ENCODE measurements around the gene PRRX2. TPM values are rescaled to one million over a fixed set of nuclear protein-coding genes. Genes with fewer than 3 reads are reported as not detected.

The PRRX2 gene
- total RNA-seq, 1 experiment from 2014 or later = 12.7 TPM

DNA sequence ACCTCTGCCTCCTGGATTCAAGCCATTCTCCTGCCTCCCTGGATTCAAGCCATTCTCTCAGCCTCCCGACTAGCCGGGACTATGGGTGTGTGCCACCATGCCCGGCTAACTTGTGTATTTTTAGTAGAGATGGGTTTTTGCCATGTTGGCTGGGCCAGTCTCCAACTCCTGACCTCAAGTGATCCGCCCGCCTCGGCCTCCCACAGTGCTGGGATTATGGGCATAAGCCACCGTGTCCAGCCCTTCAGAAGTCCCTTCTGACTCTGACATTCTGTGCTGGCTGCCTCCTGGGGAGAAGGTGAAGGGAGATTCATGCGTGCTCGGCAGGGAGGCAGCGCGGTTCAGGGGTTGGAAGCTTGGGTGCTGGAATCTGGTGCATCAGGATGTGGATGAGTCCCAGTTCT is 28.8 kb downstream of the PRRX2 start:
- intact Hi-C loops (cut with micrococcal nuclease; ENCODE audit: unreplicated experiment) = no loop called here
- CTCF ChIA-PET = no interaction called here
- Histone ChIP-seq H3K36me3 (ENCODE audit: insufficient read depth, low read length, poor library complexity, severe bottlenecking) (no peaks in the 10 kb centered on the region), H3K4me3 (ENCODE audit: low read depth, low read length, poor library complexity, severe bottlenecking) (no peak overlapping the region), H3K27ac (ENCODE audit: low read depth, low read length, poor library complexity, severe bottlenecking) (no peak overlapping the region), H3K9me3 (ENCODE audit: low read depth, low read length, poor library complexity, severe bottlenecking) (no peaks in the 10 kb centered on the region), H3K27me3 (replicated peaks; ENCODE audit: insufficient read depth, low read depth, low read length, poor library complexity) (no peaks in the 10 kb centered on the region), H3K4me1 (ENCODE audit: insufficient read depth, low read length, poor library complexity, severe bottlenecking) (peaks cover 22% of the 10 kb centered on the region)
- POLR2A ChIA-PET (ENCODE audit: low non-redundant PET) = no interaction called here
- TF ChIP-seq, protein P1, sequence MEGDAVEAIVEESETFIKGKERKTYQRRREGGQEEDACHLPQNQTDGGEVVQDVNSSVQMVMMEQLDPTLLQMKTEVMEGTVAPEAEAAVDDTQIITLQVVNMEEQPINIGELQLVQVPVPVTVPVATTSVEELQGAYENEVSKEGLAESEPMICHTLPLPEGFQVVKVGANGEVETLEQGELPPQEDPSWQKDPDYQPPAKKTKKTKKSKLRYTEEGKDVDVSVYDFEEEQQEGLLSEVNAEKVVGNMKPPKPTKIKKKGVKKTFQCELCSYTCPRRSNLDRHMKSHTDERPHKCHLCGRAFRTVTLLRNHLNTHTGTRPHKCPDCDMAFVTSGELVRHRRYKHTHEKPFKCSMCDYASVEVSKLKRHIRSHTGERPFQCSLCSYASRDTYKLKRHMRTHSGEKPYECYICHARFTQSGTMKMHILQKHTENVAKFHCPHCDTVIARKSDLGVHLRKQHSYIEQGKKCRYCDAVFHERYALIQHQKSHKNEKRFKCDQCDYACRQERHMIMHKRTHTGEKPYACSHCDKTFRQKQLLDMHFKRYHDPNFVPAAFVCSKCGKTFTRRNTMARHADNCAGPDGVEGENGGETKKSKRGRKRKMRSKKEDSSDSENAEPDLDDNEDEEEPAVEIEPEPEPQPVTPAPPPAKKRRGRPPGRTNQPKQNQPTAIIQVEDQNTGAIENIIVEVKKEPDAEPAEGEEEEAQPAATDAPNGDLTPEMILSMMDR (conservative IDR thresholded peaks at IDR 0.05; ENCODE audit: low read depth, low read length) = no peak
- DNase-seq (ENCODE audit: low spot score) = no peak
- BruUV-seq (replicated peaks) = no TSS peak

DNA sequence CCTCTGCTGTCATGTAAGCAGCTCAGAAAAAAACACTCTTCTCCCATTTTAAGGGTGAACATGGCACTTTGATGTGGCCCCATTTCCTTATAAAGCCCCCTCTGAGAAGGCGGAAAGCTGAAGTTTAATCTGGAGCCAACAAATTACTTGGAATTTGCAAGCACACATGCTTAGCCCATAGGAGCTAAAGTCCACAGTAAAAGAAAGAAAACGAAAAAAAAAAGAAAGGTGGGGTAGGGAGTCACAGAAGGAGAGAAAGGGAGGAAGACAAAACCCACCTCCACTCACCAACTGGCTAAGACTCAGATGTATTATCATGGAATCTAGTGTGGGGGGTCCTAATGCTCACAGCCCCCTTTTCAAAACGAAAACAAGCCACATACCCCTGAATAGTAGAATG is 30.4 kb downstream of the PRRX2 start:
- POLR2A ChIA-PET (ENCODE audit: low non-redundant PET) = interaction anchor here (0.6 kb wide), 1 partner anchor 107 kb away, joined by 3 read pairs; no protein-coding TSS in a partner anchor
- CTCF ChIA-PET = no interaction called here
- Histone ChIP-seq H3K27ac (ENCODE audit: low read depth, low read length, poor library complexity, severe bottlenecking) (peak overlapping the region; percentile 1), H3K9me3 (ENCODE audit: low read depth, low read length, poor library complexity, severe bottlenecking) (no peaks in the 10 kb centered on the region), H3K36me3 (ENCODE audit: insufficient read depth, low read length, poor library complexity, severe bottlenecking) (no peaks in the 10 kb centered on the region), H3K4me1 (ENCODE audit: insufficient read depth, low read length, poor library complexity, severe bottlenecking) (peaks cover 22% of the 10 kb centered on the region), H3K4me3 (ENCODE audit: low read depth, low read length, poor library complexity, severe bottlenecking) (no peak overlapping the region), H3K27me3 (replicated peaks; ENCODE audit: insufficient read depth, low read depth, low read length, poor library complexity) (no peaks in the 10 kb centered on the region)
- intact Hi-C loops (cut with micrococcal nuclease; ENCODE audit: unreplicated experiment) = no loop called here
- TF ChIP-seq EZH2 (IDR thresholded peaks at IDR 0.05; ENCODE audit: borderline replicate concordance, low read depth, low read length, poor library complexity, severe bottlenecking) = no peak
- TF ChIP-seq, protein P1 (conservative IDR thresholded peaks at IDR 0.05; ENCODE audit: low read depth, low read length) = no peak
- BruUV-seq (replicated peaks) = no TSS peak
- no peak for DNase-seq (ENCODE audit: low spot score)

GRCh38 chr9:129696944-129697655 is 31.7 kb downstream of the PRRX2 start:
- Histone ChIP-seq H3K27me3 (replicated peaks; ENCODE audit: insufficient read depth, low read depth, low read length, poor library complexity) (no peaks in the 10 kb centered on the region), H3K36me3 (ENCODE audit: insufficient read depth, low read length, poor library complexity, severe bottlenecking) (no peaks in the 10 kb centered on the region), H3K4me3 (ENCODE audit: low read depth, low read length, poor library complexity, severe bottlenecking) (peak overlapping the region; percentile 47), H3K9me3 (ENCODE audit: low read depth, low read length, poor library complexity, severe bottlenecking) (no peaks in the 10 kb centered on the region), H3K4me1 (ENCODE audit: insufficient read depth, low read length, poor library complexity, severe bottlenecking) (peaks cover 22% of the 10 kb centered on the region), H3K27ac (ENCODE audit: low read depth, low read length, poor library complexity, severe bottlenecking) (peak overlapping the region; percentile 85)
- intact Hi-C loops (cut with micrococcal nuclease; ENCODE audit: unreplicated experiment) = no loop called here
- no peak for TF ChIP-seq EZH2 (IDR thresholded peaks at IDR 0.05; ENCODE audit: borderline replicate concordance, low read depth, low read length, poor library complexity, severe bottlenecking)
- TF ChIP-seq, protein P1 (conservative IDR thresholded peaks at IDR 0.05; ENCODE audit: low read depth, low read length) = no peak
- ChIA-PET POLR2A (ENCODE audit: low non-redundant PET) (no interaction called here), CTCF (no interaction called here)
- no TSS peak for BruUV-seq (replicated peaks)
- peak; percentile 72 for DNase-seq (ENCODE audit: low spot score)
